Inflammatory macrophage treated with lipopolysaccharide for 1 hour (primary cell): Measurements from ENCODE around the gene ZNF407.

Experiments used
- DNase-seq, 2 donors: peaks; one replicate each; pipeline ENCODE4 v3.0.0-alpha.2; 2020 to 2022

Gene ZNF407

GRCh38 chr18:75108579-75109318 lies 511.1 kb downstream of the ZNF407 start:
- no peak for DNase-seq

GRCh38 chr18:75109319-75109691 lies 511.6 kb downstream of the ZNF407 start:
- no peak for DNase-seq

- no peak for DNase-seq
These were observed 512.1 kb downstream of the ZNF407 start for GRCh38 chr18:75109819-75110218.

GRCh38 chr18:75110311-75110710 lies 512.6 kb downstream of the ZNF407 start:
- DNase-seq: no peak

GRCh38 chr18:75110846-75111415 lies 513.3 kb downstream of the ZNF407 start:
- DNase-seq: no peak

- no peak for DNase-seq
These were observed 514.1 kb downstream of the ZNF407 start for GRCh38 chr18:75111760-75112159.

GRCh38 chr18:75112186-75113096 lies 514.8 kb downstream of the ZNF407 start:
- DNase-seq: no peak

GRCh38 chr18:75113455-75113854 lies 515.8 kb downstream of the ZNF407 start:
- DNase-seq: no peak

- peak; percentile 0 to 37 for DNase-seq
These were observed 516.6 kb downstream of the ZNF407 start for GRCh38 chr18:75114231-75114764.
